A549 (cell line): ENCODE results near the gene NENF. TPM values are rescaled to one million over a fixed set of nuclear protein-coding genes. Genes with fewer than 3 reads are reported as not detected.

ENCODE experiments used
- ATAC-seq, 2 experiments: fragments of 200-7000 bp in 1 of 2; fragments of >200 bp in 1 of 2; cut with Nextera tagmentation in 1 of 2; cut with Tn5 transposase in 1 of 2; 3 replicates each; pipeline versions ENCODE4 v1.8.0 to v1.9.1; 2018 to 2020; ENCODE audit warnings: mild to moderate bottlenecking in 1 of 2, moderate library complexity in 1 of 2
- CTCF ChIA-PET: fragments of 300-600 bp; sonication (Branson Sonifier 250); formaldehyde crosslinking; extraction: SDS; loops from one replicate; lab custom pipeline; 2021; ENCODE audit warnings: antibody characterized with exemption, inconsistent platforms; lab: Yijun Ruan, JAX
- POLR2A ChIA-PET: fragments of 350-600 bp; formaldehyde crosslinking; extraction: SDS; loops from one replicate; lab custom pipeline; 2021; ENCODE audit warnings: antibody characterized with exemption, inconsistent platforms; lab: Yijun Ruan, JAX
- DNase-seq, 2 experiments: peaks; one replicate each; pipeline versions ENCODE4 v3.0.0 to v3.0.0-alpha.2; 2011 to 2016; ENCODE audit warnings: low read depth in 1 of 2, low spot score in 1 of 2
- FAIRE-seq: peaks from 2 replicates; lab custom pipeline; 2011; peaks lifted over from hg19 to GRCh38; lab: Jason Lieb, UNC
- H3K27ac ChIP-seq, 2 experiments: fragments of >200 bp; sonication (Bioruptor Twin); formaldehyde crosslinking; 3 replicates each; pipeline ENCODE4 v1.5.1; 2016 to 2017
- H3K4me1 ChIP-seq: fragments of >200 bp; sonication (Bioruptor Twin); formaldehyde crosslinking; 3 replicates; pipeline ENCODE4 v1.6.1; 2016
- H3K4me2 ChIP-seq: fragments of >200 bp; sonication (Bioruptor Twin); formaldehyde crosslinking; 3 replicates; pipeline ENCODE4 v1.6.1; 2016
- H3K4me3 ChIP-seq: fragments of >200 bp; sonication (Bioruptor Twin); formaldehyde crosslinking; 3 replicates; pipeline ENCODE4 v1.5.1; 2016
- H3K9me3 ChIP-seq: fragments of >200 bp; sonication (Bioruptor Twin); formaldehyde crosslinking; 3 replicates; pipeline ENCODE4 v1.6.1; 2016
- BCL3 ChIP-seq: fragments of >200 bp; sonication (Bioruptor Twin); formaldehyde crosslinking; IDR thresholded peaks from 3 replicates; pipeline ENCODE4 v1.6.1; 2016
- CBX2 ChIP-seq: fragments of 200-600 bp; sonication (generic); IDR thresholded peaks from 2 replicates; pipeline ENCODE4 v1.6.1; 2016; ENCODE audit warnings: low read depth, mild to moderate bottlenecking, borderline replicate concordance
- CEBPB ChIP-seq, 2 experiments: fragments of >200 bp in 1 of 2; sonication (Bioruptor Twin) in 1 of 2; formaldehyde crosslinking in 1 of 2; IDR thresholded peaks; 2 replicates each; pipeline ENCODE4 v1.6.1; 2012 to 2016
- CHD4 ChIP-seq: fragments of 200-600 bp; sonication (generic); IDR thresholded peaks from 2 replicates; pipeline ENCODE4 v1.6.1; 2016; ENCODE audit warnings: antibody characterized with exemption, mild to moderate bottlenecking, borderline replicate concordance
- EHF ChIP-seq: fragments of 250-450 bp; sonication (Bioruptor Pico); IDR thresholded peaks from 2 replicates; pipeline ENCODE4 v1.5.0; 2020; ENCODE audit warnings: mild to moderate bottlenecking
- EHMT2 ChIP-seq: fragments of 200-600 bp; sonication (generic); IDR thresholded peaks from 2 replicates; pipeline ENCODE4 v1.6.1; 2016; ENCODE audit warnings: antibody characterized with exemption, low read depth, mild to moderate bottlenecking, moderate library complexity
- ELK1 ChIP-seq: fragments of 150-350 bp; IDR thresholded peaks from 2 replicates; pipeline ENCODE4 v1.6.1; 2014; ENCODE audit warnings: low read depth, mild to moderate bottlenecking, low read length
- EP300 ChIP-seq, 2 experiments: fragments of >200 bp; sonication (Bioruptor Twin); formaldehyde crosslinking; IDR thresholded peaks; 2 replicates in 1 of 2; 3 replicates in 1 of 2; pipeline ENCODE4 v1.6.1; 2016 to 2017
- GATA3 ChIP-seq: IDR thresholded peaks from 2 replicates; pipeline ENCODE4 v1.6.1; 2012; ENCODE audit warnings: borderline replicate concordance
- HDAC2 ChIP-seq: fragments of 200-600 bp; sonication (generic); IDR thresholded peaks from 2 replicates; pipeline ENCODE4 v1.6.1; 2016
- HEYL ChIP-seq: fragments of 250-450 bp; sonication (Bioruptor Pico); IDR thresholded peaks from 2 replicates; pipeline ENCODE4 v1.8.0; 2021; ENCODE audit warnings: mild to moderate bottlenecking, moderate library complexity
- HMGXB4 ChIP-seq: fragments of 250-450 bp; sonication (Bioruptor Pico); IDR thresholded peaks from 2 replicates; pipeline ENCODE4 v1.5.0; 2021; ENCODE audit warnings: mild to moderate bottlenecking, moderate library complexity, borderline replicate concordance
- HOXA7 ChIP-seq: fragments of 250-450 bp; sonication (Bioruptor Pico); IDR thresholded peaks from 2 replicates; pipeline ENCODE4 v1.5.0; 2020; ENCODE audit warnings: mild to moderate bottlenecking, moderate library complexity
- HOXB13 ChIP-seq: fragments of 250-450 bp; sonication (Bioruptor Pico); IDR thresholded peaks from 2 replicates; pipeline ENCODE4 v1.5.0; 2020; ENCODE audit warnings: low read depth, mild to moderate bottlenecking, moderate library complexity
- JUN ChIP-seq, 2 experiments: fragments of >200 bp; sonication (Bioruptor Twin); formaldehyde crosslinking; IDR thresholded peaks; 2 replicates in 1 of 2; 3 replicates in 1 of 2; pipeline ENCODE4 v1.6.1; 2016 to 2017
- KDM5A ChIP-seq: fragments of 200-600 bp; sonication (generic); IDR thresholded peaks from 2 replicates; pipeline ENCODE4 v1.6.1; 2016; ENCODE audit warnings: antibody characterized with exemption, mild to moderate bottlenecking
- MAFK ChIP-seq: fragments of 450-650 bp; IDR thresholded peaks from 2 replicates; pipeline ENCODE4 v1.6.1; 2014; ENCODE audit not compliant: partially characterized antibody
- MYC ChIP-seq: IDR thresholded peaks from 2 replicates; pipeline ENCODE4 v1.6.1; 2012; ENCODE audit warnings: mild to moderate bottlenecking, inconsistent platforms, low read length, improper control_type of control experiment, borderline replicate concordance
- PHF8 ChIP-seq: fragments of 200-600 bp; sonication (generic); IDR thresholded peaks from 2 replicates; pipeline ENCODE4 v1.6.1; 2016; ENCODE audit warnings: low read depth, mild to moderate bottlenecking, antibody characterized with exemption, moderate library complexity, borderline replicate concordance
- RCOR1 ChIP-seq: fragments of 150-350 bp; IDR thresholded peaks from 2 replicates; pipeline ENCODE4 v1.6.1; 2014; ENCODE audit warnings: antibody characterized with exemption, low read length, low read depth
- RFX5 ChIP-seq: fragments of 450-650 bp; IDR thresholded peaks from 2 replicates; pipeline ENCODE4 v1.7.1; 2014; ENCODE audit warnings: antibody characterized with exemption, mild to moderate bottlenecking, moderate library complexity
- TFCP2L1 ChIP-seq: fragments of 250-450 bp; sonication (Bioruptor Pico); IDR thresholded peaks from 2 replicates; pipeline ENCODE4 v1.5.0; 2021; ENCODE audit warnings: mild to moderate bottlenecking
- ZC3H11A ChIP-seq: fragments of 450-650 bp; IDR thresholded peaks from 2 replicates; pipeline ENCODE4 v1.6.1; 2014; ENCODE audit warnings: antibody characterized with exemption, mild to moderate bottlenecking
- ZFP36 ChIP-seq: fragments of 450-650 bp; IDR thresholded peaks from 2 replicates; pipeline ENCODE4 v1.6.1; 2014; ENCODE audit warnings: borderline replicate concordance; ENCODE audit not compliant: partially characterized antibody
- ZSCAN20 ChIP-seq: fragments of 250-450 bp; sonication (Bioruptor Pico); IDR thresholded peaks from 2 replicates; pipeline ENCODE4 v1.8.0; 2022; ENCODE audit warnings: mild to moderate bottlenecking, moderate library complexity
- whole genome bisulfite sequencing: methylation state at CpG from one replicate; pipeline ENCODE4 v1.1.6; 2017; ENCODE audit errors: missing lambda C conversion rate; 5-methylcytosine and 5-hydroxymethylcytosine counted together
- polyA plus RNA-seq, 4 experiments: library from polyadenylated mRNA; depleted of rRNA in 3 of 4; stranded (reverse); fragments of >200 nt; fragmentation: RNase III in 1 of 4; extraction: RNeasy Plus Mini Kit Qiagen cat#74134 plus additional on column Dnase treatment in 1 of 4; gene quantifications; 2 replicates in 3 of 4; 3 replicates in 1 of 4; pipeline ENCODE4 v1.2.3, GENCODE V29; 2011 to 2017
- TF ChIP-seq, protein P1 (sequence below): fragments of 250-450 bp; sonication (Bioruptor Pico); IDR thresholded peaks from 2 replicates; pipeline ENCODE4 v1.5.0; 2020; ENCODE audit warnings: low read depth, mild to moderate bottlenecking, moderate library complexity

Gene NENF
- polyA plus RNA-seq, 2 of the 4 experiments (the other 2 are of a cell fraction), result 55.3 to 83.9 TPM

DNA sequence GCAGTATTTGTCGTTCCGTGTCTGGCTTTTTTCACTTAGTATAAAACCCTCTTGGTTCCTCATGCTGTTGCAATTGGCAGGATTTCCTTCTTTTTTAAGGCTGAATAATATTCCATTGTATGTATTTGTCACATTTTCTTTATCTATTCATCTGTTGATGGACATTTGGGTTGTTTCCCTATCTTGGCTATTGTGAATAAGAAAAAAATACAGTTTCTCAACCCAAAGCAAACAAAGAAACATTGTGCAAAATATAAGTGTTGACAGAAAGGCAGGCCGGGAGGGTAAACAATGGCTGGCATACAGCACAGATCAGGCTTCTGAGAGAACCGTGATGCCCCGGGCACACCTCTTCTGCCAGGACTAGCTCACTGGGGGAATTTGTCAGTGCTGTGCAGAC, 26.9 kb downstream of the NENF start:
- no peak for FAIRE-seq
- H3K9me3 ChIP-seq, result peaks cover 10% of the 10 kb centered on the region; the same call in 1 of the 3 replicates
- 65% methylated on average over 5 of the region's 5 CpGs for WGBS
- CTCF ChIA-PET, result interaction anchor here (1.5 to 12.8 kb wide), 4 partner anchors 9 to 395 kb away, joined by 4 to 230 read pairs (median 132); no protein-coding TSS in a partner anchor
- no peak for TF ChIP-seq EP300 (IDR thresholded peaks at IDR 0.05)
- no peak for TF ChIP-seq ZFP36
- TF ChIP-seq GATA3, result no peak
- no peak for TF ChIP-seq EHF (CRISPR knock-in tag)
- TF ChIP-seq, protein P1, sequence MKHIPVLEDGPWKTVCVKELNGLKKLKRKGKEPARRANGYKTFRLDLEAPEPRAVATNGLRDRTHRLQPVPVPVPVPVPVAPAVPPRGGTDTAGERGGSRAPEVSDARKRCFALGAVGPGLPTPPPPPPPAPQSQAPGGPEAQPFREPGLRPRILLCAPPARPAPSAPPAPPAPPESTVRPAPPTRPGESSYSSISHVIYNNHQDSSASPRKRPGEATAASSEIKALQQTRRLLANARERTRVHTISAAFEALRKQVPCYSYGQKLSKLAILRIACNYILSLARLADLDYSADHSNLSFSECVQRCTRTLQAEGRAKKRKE (CRISPR knock-in tag), result no peak
- no peak for TF ChIP-seq ZC3H11A
- no peak for TF ChIP-seq HOXB13 (CRISPR knock-in tag)
- TF ChIP-seq PHF8, result no peak
- no peak for TF ChIP-seq HDAC2
- TF ChIP-seq CBX2, result no peak
- TF ChIP-seq HMGXB4, result no peak
- TF ChIP-seq MAFK, result no peak
- no peak for TF ChIP-seq TFCP2L1
- no peak for TF ChIP-seq ELK1
- TF ChIP-seq BCL3, result no peak
- TF ChIP-seq MYC, result no peak
- H3K4me3 ChIP-seq, result no peak overlapping the region
- DNase-seq, result no peak
- no peak overlapping the region for H3K27ac ChIP-seq
- no peak for ATAC-seq
- no peak overlapping the region for H3K4me2 ChIP-seq
- POLR2A ChIA-PET, result no interaction called here
- no peaks in the 10 kb centered on the region for H3K4me1 ChIP-seq

DNA sequence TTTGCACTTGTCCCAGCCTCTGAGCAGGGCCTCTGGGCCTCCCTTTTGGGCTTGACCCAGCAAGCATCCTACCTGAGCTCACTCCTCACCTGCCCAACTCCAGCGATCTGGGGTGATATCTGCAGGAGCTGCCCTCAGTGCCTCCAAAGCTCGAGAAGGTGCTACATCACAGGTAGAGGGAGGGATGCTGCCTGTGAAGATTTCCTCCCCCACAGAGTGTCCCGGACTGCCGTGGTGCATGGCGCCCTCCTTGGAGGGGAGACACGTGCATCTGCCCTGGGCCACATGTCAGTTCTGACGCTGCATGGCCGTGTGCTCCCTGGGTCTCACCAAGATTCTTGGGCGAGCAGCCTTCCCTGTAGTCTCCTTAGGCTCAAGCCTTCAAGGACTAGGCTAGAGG, 27.7 kb downstream of the NENF start:
- 54% methylated on average over 8 of the region's 9 CpGs for WGBS
- no peak overlapping the region for H3K27ac ChIP-seq

More for the DNA sequence above, 27.7 kb downstream of the NENF start:
- TF ChIP-seq, protein P1 (CRISPR knock-in tag), result no peak
- TF ChIP-seq ZSCAN20 (CRISPR knock-in tag) (no peak), EP300 (IDR thresholded peaks at IDR 0.05) (no peak), EHMT2 (no peak), HEYL (CRISPR knock-in tag) (no peak), CEBPB (IDR thresholded peaks at IDR 0.05) (no peak), KDM5A (no peak), HDAC2 (no peak), BCL3 (no peak), CHD4 (no peak), HOXA7 (CRISPR knock-in tag) (no peak), RFX5 (no peak), RCOR1 (no peak), JUN (IDR thresholded peaks at IDR 0.05) (no peak), HOXB13 (CRISPR knock-in tag) (no peak)
- Histone ChIP-seq H3K4me3 (no peak overlapping the region), H3K9me3 (peaks cover 10% of the 10 kb centered on the region; the same call in 1 of the 3 replicates), H3K4me1 (no peaks in the 10 kb centered on the region), H3K4me2 (no peak overlapping the region)
- ATAC-seq (no peak), FAIRE-seq (no peak), DNase-seq (no peak)
- POLR2A ChIA-PET, result no interaction called here
- CTCF ChIA-PET, result interaction anchor here (1.5 to 12.8 kb wide), 3 partner anchors 17 to 396 kb away, joined by 4 to 230 read pairs (median 123); no protein-coding TSS in a partner anchor
